Superior temporal gyrus (tissue), 1 donor: ENCODE results near the gene SPTBN5.

Source experiments
- DNase-seq: peaks from one replicate; pipeline ENCODE4 v3.0.0-alpha.2; 2016; ENCODE audit errors: extremely low spot score

The SPTBN5 gene

GRCh38 chr15:41884458-41884857, 9.4 kb downstream of the SPTBN5 start:
- DNase-seq = no peak

- DNase-seq = no peak
Observed at GRCh38 chr15:41883484-41883825, 10.4 kb downstream of the SPTBN5 start.

GRCh38 chr15:41882689-41883483, 11.0 kb downstream of the SPTBN5 start:
- DNase-seq = no peak

GRCh38 chr15:41881920-41882688, 11.7 kb downstream of the SPTBN5 start:
- DNase-seq = no peak

- no peak for DNase-seq
Observed at GRCh38 chr15:41881550-41881919, 12.3 kb downstream of the SPTBN5 start.

- no peak for DNase-seq
Observed at GRCh38 chr15:41881086-41881485, 12.8 kb downstream of the SPTBN5 start.

GRCh38 chr15:41880156-41880877, 13.5 kb downstream of the SPTBN5 start:
- DNase-seq = no peak

GRCh38 chr15:41879321-41879845, 14.5 kb downstream of the SPTBN5 start:
- DNase-seq = no peak

- no peak for DNase-seq
Observed at GRCh38 chr15:41878355-41878699, 15.5 kb downstream of the SPTBN5 start.

GRCh38 chr15:41877631-41878354, 16.1 kb downstream of the SPTBN5 start:
- no peak for DNase-seq

GRCh38 chr15:41876689-41877088, 17.2 kb downstream of the SPTBN5 start:
- no peak for DNase-seq

- no peak for DNase-seq
Observed at GRCh38 chr15:41876007-41876406, 17.8 kb downstream of the SPTBN5 start.

GRCh38 chr15:41874736-41875135, 19.1 kb downstream of the SPTBN5 start:
- DNase-seq = no peak

- DNase-seq = no peak
Observed at GRCh38 chr15:41873711-41874110, 20.1 kb downstream of the SPTBN5 start.

- no peak for DNase-seq
Observed at GRCh38 chr15:41872166-41872747, 21.6 kb downstream of the SPTBN5 start.

GRCh38 chr15:41871175-41871905, 22.5 kb downstream of the SPTBN5 start:
- DNase-seq = no peak

GRCh38 chr15:41870689-41871081, 23.2 kb downstream of the SPTBN5 start:
- DNase-seq = peak; percentile 17

- DNase-seq = no peak
Observed at GRCh38 chr15:41869770-41870688, 23.8 kb downstream of the SPTBN5 start.

GRCh38 chr15:41868321-41868720, 25.5 kb downstream of the SPTBN5 start:
- no peak for DNase-seq
